A549 (cell line): ENCODE data around the gene SLC39A5. TPM values are rescaled to one million over a fixed set of nuclear protein-coding genes. Genes with fewer than 3 reads are reported as not detected.
A peak's percentile ranks its signal among the peaks of the same experiment; 100 is the strongest.

Experiments used
- ATAC-seq, 2 experiments: fragments of 200-7000 bp in 1 of 2; fragments of >200 bp in 1 of 2; cut with Nextera tagmentation in 1 of 2; cut with Tn5 transposase in 1 of 2; 3 replicates each; pipeline versions ENCODE4 v1.8.0 to v1.9.1; 2018 to 2020; ENCODE audit warnings: mild to moderate bottlenecking in 1 of 2, moderate library complexity in 1 of 2
- CTCF ChIA-PET: fragments of 300-600 bp; sonication (Branson Sonifier 250); formaldehyde crosslinking; extraction: SDS; loops from one replicate; lab custom pipeline; 2021; ENCODE audit warnings: antibody characterized with exemption, inconsistent platforms; lab: Yijun Ruan, JAX
- POLR2A ChIA-PET: fragments of 350-600 bp; formaldehyde crosslinking; extraction: SDS; loops from one replicate; lab custom pipeline; 2021; ENCODE audit warnings: antibody characterized with exemption, inconsistent platforms; lab: Yijun Ruan, JAX
- DNase-seq, 2 experiments: peaks; one replicate each; pipeline versions ENCODE4 v3.0.0 to v3.0.0-alpha.2; 2011 to 2016; ENCODE audit warnings: low read depth in 1 of 2, low spot score in 1 of 2
- FAIRE-seq: peaks from 2 replicates; lab custom pipeline; 2011; peaks lifted over from hg19 to GRCh38; lab: Jason Lieb, UNC
- H3K27ac ChIP-seq, 2 experiments: fragments of >200 bp; sonication (Bioruptor Twin); formaldehyde crosslinking; 3 replicates each; pipeline ENCODE4 v1.5.1; 2016 to 2017
- H3K4me1 ChIP-seq: fragments of >200 bp; sonication (Bioruptor Twin); formaldehyde crosslinking; 3 replicates; pipeline ENCODE4 v1.6.1; 2016
- H3K4me2 ChIP-seq: fragments of >200 bp; sonication (Bioruptor Twin); formaldehyde crosslinking; 3 replicates; pipeline ENCODE4 v1.6.1; 2016
- H3K4me3 ChIP-seq: fragments of >200 bp; sonication (Bioruptor Twin); formaldehyde crosslinking; 3 replicates; pipeline ENCODE4 v1.5.1; 2016
- H3K9me3 ChIP-seq: fragments of >200 bp; sonication (Bioruptor Twin); formaldehyde crosslinking; 3 replicates; pipeline ENCODE4 v1.6.1; 2016
- BCL3 ChIP-seq: fragments of >200 bp; sonication (Bioruptor Twin); formaldehyde crosslinking; IDR thresholded peaks from 3 replicates; pipeline ENCODE4 v1.6.1; 2016
- BHLHE40 ChIP-seq: IDR thresholded peaks from 2 replicates; pipeline ENCODE4 v1.6.1; 2012; ENCODE audit warnings: low read depth, low read length, inconsistent platforms
- CHD2 ChIP-seq: fragments of 150-350 bp; IDR thresholded peaks from 2 replicates; pipeline ENCODE4 v1.6.1; 2014; ENCODE audit warnings: low read length; ENCODE audit not compliant: partially characterized antibody
- CHD4 ChIP-seq: fragments of 200-600 bp; sonication (generic); IDR thresholded peaks from 2 replicates; pipeline ENCODE4 v1.6.1; 2016; ENCODE audit warnings: antibody characterized with exemption, mild to moderate bottlenecking, borderline replicate concordance
- ESRRA ChIP-seq: fragments of 150-350 bp; IDR thresholded peaks from 2 replicates; pipeline ENCODE4 v1.6.1; 2014; ENCODE audit warnings: mild to moderate bottlenecking, low read length, borderline replicate concordance
- FOXS1 ChIP-seq: fragments of 250-450 bp; sonication (Bioruptor Pico); IDR thresholded peaks from 2 replicates; pipeline ENCODE4 v1.5.0; 2020; ENCODE audit warnings: mild to moderate bottlenecking, moderate library complexity
- GATA3 ChIP-seq: IDR thresholded peaks from 2 replicates; pipeline ENCODE4 v1.6.1; 2012; ENCODE audit warnings: borderline replicate concordance
- HEYL ChIP-seq: fragments of 250-450 bp; sonication (Bioruptor Pico); IDR thresholded peaks from 2 replicates; pipeline ENCODE4 v1.8.0; 2021; ENCODE audit warnings: mild to moderate bottlenecking, moderate library complexity
- HOXB13 ChIP-seq: fragments of 250-450 bp; sonication (Bioruptor Pico); IDR thresholded peaks from 2 replicates; pipeline ENCODE4 v1.5.0; 2020; ENCODE audit warnings: low read depth, mild to moderate bottlenecking, moderate library complexity
- KDM1A ChIP-seq: fragments of 200-600 bp; sonication (generic); IDR thresholded peaks from 2 replicates; pipeline ENCODE4 v1.6.1; 2016; ENCODE audit warnings: low read depth, mild to moderate bottlenecking
- KDM5A ChIP-seq: fragments of 200-600 bp; sonication (generic); IDR thresholded peaks from 2 replicates; pipeline ENCODE4 v1.6.1; 2016; ENCODE audit warnings: antibody characterized with exemption, mild to moderate bottlenecking
- MYC ChIP-seq: IDR thresholded peaks from 2 replicates; pipeline ENCODE4 v1.6.1; 2012; ENCODE audit warnings: mild to moderate bottlenecking, inconsistent platforms, low read length, improper control_type of control experiment, borderline replicate concordance
- NPAS2 ChIP-seq: fragments of 250-450 bp; sonication (Bioruptor Pico); IDR thresholded peaks from 2 replicates; pipeline ENCODE4 v1.8.0; 2022; ENCODE audit warnings: mild to moderate bottlenecking, moderate library complexity, borderline replicate concordance
- RARB ChIP-seq: fragments of 250-450 bp; sonication (Bioruptor Pico); IDR thresholded peaks from 2 replicates; pipeline ENCODE4 v1.8.0; 2021; ENCODE audit warnings: mild to moderate bottlenecking, moderate library complexity
- RCOR1 ChIP-seq: fragments of 150-350 bp; IDR thresholded peaks from 2 replicates; pipeline ENCODE4 v1.6.1; 2014; ENCODE audit warnings: antibody characterized with exemption, low read length, low read depth
- REST ChIP-seq: fragments of 200-600 bp; sonication (generic); IDR thresholded peaks from 2 replicates; pipeline ENCODE4 v1.6.1; 2016; ENCODE audit warnings: antibody characterized with exemption, mild to moderate bottlenecking, moderate library complexity
- RFX5 ChIP-seq: fragments of 450-650 bp; IDR thresholded peaks from 2 replicates; pipeline ENCODE4 v1.7.1; 2014; ENCODE audit warnings: antibody characterized with exemption, mild to moderate bottlenecking, moderate library complexity
- RNF2 ChIP-seq: fragments of 200-600 bp; sonication (generic); IDR thresholded peaks from 2 replicates; pipeline ENCODE4 v1.6.1; 2016; ENCODE audit warnings: low read depth, mild to moderate bottlenecking, antibody characterized with exemption, moderate library complexity, borderline replicate concordance
- TP53 ChIP-seq: fragments of 250-450 bp; sonication (Bioruptor Pico); IDR thresholded peaks from 2 replicates; pipeline ENCODE4 v1.5.0; 2021; ENCODE audit warnings: mild to moderate bottlenecking, moderate library complexity
- ZFP36 ChIP-seq: fragments of 450-650 bp; IDR thresholded peaks from 2 replicates; pipeline ENCODE4 v1.6.1; 2014; ENCODE audit warnings: borderline replicate concordance; ENCODE audit not compliant: partially characterized antibody
- WGBS: methylation state at CpG from one replicate; pipeline ENCODE4 v1.1.6; 2017; ENCODE audit errors: missing lambda C conversion rate; 5-methylcytosine and 5-hydroxymethylcytosine counted together
- polyA plus RNA-seq, 4 experiments: library from polyadenylated mRNA; depleted of rRNA in 3 of 4; stranded (reverse); fragments of >200 nt; fragmentation: RNase III in 1 of 4; extraction: RNeasy Plus Mini Kit Qiagen cat#74134 plus additional on column Dnase treatment in 1 of 4; gene quantifications; 2 replicates in 3 of 4; 3 replicates in 1 of 4; pipeline ENCODE4 v1.2.3, GENCODE V29; 2011 to 2017

The SLC39A5 gene
- polyA plus RNA-seq, 2 of the 4 experiments (the other 2 are of a cell fraction) = 0.23 TPM; not detected in 1

GRCh38 chr12:56224954-56225353, 4.9 kb upstream of the SLC39A5 start:
- FAIRE-seq (no peak), ATAC-seq (no peak), DNase-seq (no peak)
- peaks cover 27% of the 10 kb centered on the region for H3K4me1 ChIP-seq
- no peaks in the 10 kb centered on the region for H3K9me3 ChIP-seq
- CTCF ChIA-PET = interaction anchor here (0.5 to 2.6 kb wide), 5 partner anchors 11 to 827 kb away, joined by 3 to 9 read pairs (median 3); no protein-coding TSS in a partner anchor
- 64% methylated on average over 11 of the region's 11 CpGs for WGBS
- H3K4me3 ChIP-seq = peak overlapping the region; percentile 66
- peak overlapping the region; percentile 87 for H3K4me2 ChIP-seq
- POLR2A ChIA-PET = no interaction called here
- H3K27ac ChIP-seq = peak overlapping the region; percentile 80 to 91
- TF ChIP-seq CHD2 = no peak
- TF ChIP-seq REST = peak; percentile 71
- no peak for TF ChIP-seq MYC
- no peak for TF ChIP-seq NPAS2
- no peak for TF ChIP-seq RFX5
- TF ChIP-seq FOXS1 (CRISPR knock-in tag) = no peak
- TF ChIP-seq, all 56 proteins: peak for 1

GRCh38 chr12:56229082-56229481, 769 bp upstream of the SLC39A5 start:
- H3K4me2 ChIP-seq = no peak overlapping the region
- H3K4me1 ChIP-seq = peaks cover 16% of the 10 kb centered on the region
- ATAC-seq (no peak), DNase-seq (no peak), FAIRE-seq (no peak)
- POLR2A ChIA-PET = no interaction called here
- no peak overlapping the region for H3K27ac ChIP-seq
- no peak for TF ChIP-seq HEYL
- no peak for TF ChIP-seq MYC
- no peak for TF ChIP-seq ZFP36
- no peak for TF ChIP-seq KDM5A
- TF ChIP-seq CHD2 = no peak
- no peak for TF ChIP-seq TP53 (CRISPR knock-in tag)
- no peak for TF ChIP-seq CHD4
- TF ChIP-seq ESRRA = no peak
- WGBS = 96% methylated on average over 4 of the region's 7 CpGs
- H3K4me3 ChIP-seq = no peak overlapping the region
- no peaks in the 10 kb centered on the region for H3K9me3 ChIP-seq
- CTCF ChIA-PET = interaction anchor here (1.7 kb wide), 1 partner anchor 27 kb away, joined by 5 read pairs; no protein-coding TSS in a partner anchor

- POLR2A ChIA-PET = interaction anchor here (1.9 kb wide), 1 partner anchor 9 kb away, joined by 6 read pairs; the partner anchor contains the start of gene RNF41
- H3K4me2 ChIP-seq = 0 out of 3 replicates have a peak overlapping the region, but pooled peaks have one; percentile 22
- H3K4me1 ChIP-seq = peaks cover 9% of the 10 kb centered on the region
- CTCF ChIA-PET = interaction anchor here (0.9 to 7.0 kb wide), 5 partner anchors 28 to 41 kb away, joined by 3 to 69 read pairs (median 4); partner anchors contain the start of genes ANKRD52, COQ10A and SMARCC2
- no peak overlapping the region for H3K27ac ChIP-seq
- FAIRE-seq (no peak), ATAC-seq (peak in 1 of 2 experiments; percentile 16; a peak in 2 of 6 replicates), DNase-seq (no peak)
- no peak overlapping the region for H3K4me3 ChIP-seq
- 64% methylated on average over 7 of the region's 8 CpGs for WGBS
- TF ChIP-seq HOXB13 (CRISPR knock-in tag) (no peak), BHLHE40 (no peak), GATA3 (no peak), REST (no peak), TP53 (CRISPR knock-in tag) (no peak), HEYL (no peak), KDM1A (no peak), RNF2 (no peak), RARB (CRISPR knock-in tag) (no peak), RCOR1 (no peak), BCL3 (no peak)
- no peaks in the 10 kb centered on the region for H3K9me3 ChIP-seq
Measured at GRCh38 chr12:56230432-56231183, 757 bp downstream of the SLC39A5 start.
